GM19328 (cell line): ENCODE results near the gene IL17RB.

Source experiments
- ATAC-seq: cut with Tn5 transposase; IDR thresholded peaks from one replicate; pipeline ENCODE4 v1.9.1; 2021; ENCODE audit warnings: mild to moderate bottlenecking, moderate library complexity; ENCODE audit not compliant: unreplicated experiment

The IL17RB gene

GRCh38 chr3:53902067-53902466 is 55.7 kb downstream of the IL17RB start:
- no peak for ATAC-seq

- ATAC-seq = no peak
Observed at GRCh38 chr3:53902711-53903110, 56.3 kb downstream of the IL17RB start.

DNA sequence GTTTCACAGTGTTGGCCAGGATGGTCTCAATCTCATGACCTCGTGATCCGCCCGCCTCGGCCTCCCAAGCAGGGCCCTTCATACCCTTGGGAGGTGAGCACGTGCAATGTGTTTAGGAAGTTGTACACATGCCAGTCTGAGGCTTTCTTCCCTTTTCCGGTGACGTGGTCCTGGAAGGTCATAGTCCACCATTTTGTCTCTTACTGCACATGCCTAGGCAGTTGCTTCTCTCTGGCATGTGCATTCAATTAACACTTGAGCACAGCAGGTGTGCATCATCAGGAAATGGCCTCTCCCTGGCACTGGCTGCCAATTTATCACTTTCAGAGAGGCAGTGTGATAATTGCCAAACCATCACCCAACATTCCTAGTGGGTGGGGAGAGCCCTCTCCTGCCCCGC is 67.0 kb downstream of the IL17RB start:
- no peak for ATAC-seq
